ENCODE data around the gene RERG.
A peak's percentile ranks its signal among the peaks of the same experiment; 100 is the strongest.
"Not testable (repeated sequence)": the region's sequence is repeated elsewhere in the genome, so short reads cannot be mapped to it uniquely, and the experiment has no call there.

The RERG gene

DNA sequence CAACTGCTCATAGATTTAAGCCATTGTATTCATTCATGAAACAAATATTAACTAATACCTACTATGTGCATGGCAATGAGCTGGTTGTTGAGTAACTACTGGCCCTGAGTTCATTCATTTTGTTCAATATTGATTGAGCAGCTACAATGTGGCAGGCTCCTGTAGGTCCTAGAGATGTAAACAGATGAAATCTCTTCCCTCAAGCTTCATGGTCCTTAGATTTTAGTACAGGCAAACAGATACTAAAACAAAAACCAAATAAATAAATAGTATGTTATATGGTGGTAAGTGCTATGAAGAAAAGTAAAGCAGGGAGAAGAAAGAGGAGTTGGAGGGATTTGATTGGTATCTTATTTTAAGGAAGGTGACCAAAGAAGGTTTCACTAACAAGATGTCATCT lies 77.8 kb downstream of the RERG start:
- no peak for DNase-seq

DNA sequence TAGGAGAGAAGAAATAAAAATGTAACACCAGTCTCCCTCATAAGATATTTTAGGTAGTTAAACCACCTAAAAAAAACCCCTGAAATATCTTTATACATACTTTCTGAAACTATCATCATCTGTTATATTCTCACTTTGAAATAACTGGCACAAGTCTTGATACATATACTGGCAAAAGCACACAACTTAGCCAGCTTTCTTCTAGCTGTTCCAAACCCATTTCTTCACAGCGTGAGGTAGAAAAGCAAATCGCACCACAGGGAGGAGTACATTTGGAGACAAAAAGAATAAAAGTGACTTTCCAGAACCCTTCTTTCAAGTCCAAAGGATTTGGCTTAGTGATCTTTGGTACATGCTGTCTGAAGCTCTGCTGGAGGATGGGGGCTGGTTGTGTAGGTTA lies 78.5 kb downstream of the RERG start:
- DNase-seq = no peak

DNA sequence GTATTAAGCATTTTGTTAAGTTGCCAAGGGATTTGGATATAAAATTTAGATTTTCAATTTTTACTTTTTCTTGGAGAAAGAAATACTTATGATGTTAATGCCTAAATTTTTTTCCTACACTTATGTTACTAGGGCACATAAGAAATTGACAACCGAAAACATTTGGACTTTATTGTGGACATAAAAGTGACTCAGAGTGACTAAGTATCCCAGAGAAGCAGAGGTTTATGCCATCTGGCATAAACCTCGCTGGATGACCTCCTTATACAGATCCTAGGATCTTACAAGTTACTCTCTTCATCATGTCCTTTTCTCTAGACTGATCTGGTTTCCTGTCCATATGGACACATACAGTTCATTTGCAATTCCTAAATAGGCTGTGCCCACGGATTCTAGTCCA lies 89.8 kb downstream of the RERG start:
- DNase-seq = peak in 1 of 14 donors; percentile 2

DNA sequence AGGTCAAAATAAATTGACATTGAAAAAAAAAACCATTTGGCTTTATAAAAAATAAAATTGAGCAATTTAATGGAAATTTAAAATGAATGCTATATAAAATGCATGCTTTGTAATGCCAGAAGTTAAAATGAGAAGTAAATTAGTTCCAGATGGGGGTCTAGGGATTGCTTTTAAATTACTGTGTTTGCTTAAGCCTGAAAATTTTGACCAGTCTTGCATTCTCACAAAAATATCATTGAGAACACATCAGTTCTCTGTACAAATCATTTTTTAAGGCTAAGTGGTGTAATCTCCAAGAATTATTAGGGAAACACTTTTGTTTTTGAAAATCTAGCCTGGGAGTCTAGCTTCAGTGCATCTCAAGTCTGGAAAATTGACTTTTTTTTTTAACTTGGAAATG lies 90.7 kb downstream of the RERG start:
- no peak for DNase-seq

DNA sequence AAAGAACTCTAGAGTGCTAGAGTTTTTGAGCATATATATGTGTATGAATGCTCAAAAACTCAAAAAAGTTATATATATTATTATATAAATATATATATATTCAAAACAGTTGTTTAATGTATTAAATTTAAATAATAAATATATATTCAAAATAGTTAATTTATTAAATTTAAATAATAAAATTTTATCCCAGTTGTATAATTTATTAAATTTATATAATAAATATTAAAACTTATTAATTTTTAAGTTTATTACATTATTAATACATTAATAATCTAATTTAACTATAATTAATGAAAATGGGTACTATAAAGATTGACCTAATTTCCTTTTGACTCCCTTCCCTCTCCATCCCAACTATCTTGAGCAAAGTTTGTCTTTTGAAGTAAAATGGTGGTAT lies 97.8 kb downstream of the RERG start:
- no peak for DNase-seq

DNA sequence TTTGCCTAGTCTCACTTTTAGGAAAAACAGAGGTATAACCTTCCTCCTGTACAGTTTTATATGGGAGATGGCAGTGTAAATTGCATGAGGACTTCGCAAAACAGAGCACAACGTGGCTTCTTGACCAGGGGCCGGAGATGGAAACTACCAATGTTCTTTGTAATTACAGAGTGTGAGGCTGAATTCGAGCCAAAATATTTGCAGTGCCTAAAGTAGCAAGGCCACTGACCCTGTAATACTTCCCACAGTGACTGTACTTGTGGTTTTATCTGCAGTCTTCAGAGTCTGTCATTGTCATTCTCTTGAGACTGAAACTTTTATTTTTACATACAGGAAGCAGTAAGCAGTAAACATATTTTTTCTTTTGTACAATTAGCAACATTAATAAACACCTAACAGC lies 98.9 kb downstream of the RERG start:
- DNase-seq = no peak

DNA sequence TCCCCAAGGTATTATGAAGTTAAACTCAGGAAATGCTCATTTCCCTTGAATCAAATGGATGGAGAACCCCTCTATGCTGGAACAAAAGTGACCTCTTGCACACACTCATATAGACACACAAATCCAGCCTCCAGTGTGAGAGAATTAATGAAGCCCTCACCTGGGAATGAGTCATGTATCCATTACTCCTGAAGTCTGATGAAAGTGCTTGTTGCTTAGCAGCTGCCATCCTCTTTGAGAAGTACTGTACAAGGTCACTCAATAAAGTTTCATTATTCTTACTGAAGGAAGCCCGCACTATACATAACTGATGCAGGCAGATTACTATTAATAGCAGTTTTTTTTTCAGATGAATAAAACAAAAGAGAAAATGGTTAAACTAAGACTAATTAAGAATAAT lies 102.3 kb downstream of the RERG start:
- DNase-seq = no peak

DNA sequence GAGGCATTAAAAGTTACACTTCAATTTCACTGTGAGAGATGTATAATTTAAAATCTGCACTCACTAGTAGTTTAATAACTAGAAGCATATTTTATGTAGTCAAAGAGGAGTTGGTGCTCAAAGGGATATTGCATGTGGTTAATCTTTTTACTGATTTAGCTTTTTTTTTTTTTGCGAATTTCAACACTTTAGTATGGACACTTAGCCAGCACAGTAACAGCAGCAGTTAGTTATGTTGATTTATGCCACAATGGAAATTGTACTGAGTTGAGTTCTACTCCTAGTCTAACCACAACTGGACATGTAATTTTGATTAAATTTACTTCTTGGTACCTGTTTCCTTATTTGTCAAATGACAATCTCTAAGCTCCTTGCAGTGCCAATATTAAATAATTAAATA lies 104.2 kb downstream of the RERG start:
- no peak for DNase-seq

DNA sequence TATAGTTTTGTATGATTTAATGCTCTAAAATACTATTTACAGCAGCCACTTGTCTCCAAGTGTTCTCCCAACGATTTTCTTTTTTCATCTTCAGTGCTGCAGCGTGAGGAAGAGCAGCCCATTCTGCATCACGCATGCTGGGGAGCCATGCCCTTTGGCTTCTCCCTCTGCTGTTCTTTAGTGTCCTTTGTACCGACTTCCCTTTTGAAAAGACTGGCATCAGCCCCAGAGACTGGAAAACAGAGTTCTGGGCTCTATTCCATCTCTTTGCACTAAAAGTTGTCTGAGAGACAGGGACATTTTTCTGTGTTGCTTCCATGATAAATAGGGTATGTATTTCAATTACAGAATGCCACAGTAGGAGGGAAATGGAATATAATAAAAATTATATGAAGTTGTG lies 105.1 kb downstream of the RERG start:
- peak in 11 of 14 donors; percentile 24 to 51 (median 33) for DNase-seq

DNA sequence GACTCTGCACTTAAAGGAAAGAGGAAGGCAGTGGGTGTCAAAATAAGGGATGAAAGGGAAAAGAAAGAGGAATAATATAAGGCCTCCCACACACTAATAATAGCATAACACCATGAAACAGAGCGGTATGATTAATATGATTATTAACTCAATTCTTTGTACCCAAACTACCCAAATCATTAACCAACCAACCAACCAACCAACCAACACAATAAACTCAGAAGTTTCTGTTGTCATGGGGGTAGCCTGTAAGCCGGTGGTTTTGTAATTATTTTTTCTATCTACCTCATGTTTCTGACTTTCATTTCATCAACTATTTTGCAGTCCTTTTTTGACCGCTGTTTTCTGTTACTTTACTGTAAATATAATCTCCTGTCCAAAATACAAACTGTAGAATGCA lies 105.8 kb downstream of the RERG start:
- no peak for DNase-seq

DNA sequence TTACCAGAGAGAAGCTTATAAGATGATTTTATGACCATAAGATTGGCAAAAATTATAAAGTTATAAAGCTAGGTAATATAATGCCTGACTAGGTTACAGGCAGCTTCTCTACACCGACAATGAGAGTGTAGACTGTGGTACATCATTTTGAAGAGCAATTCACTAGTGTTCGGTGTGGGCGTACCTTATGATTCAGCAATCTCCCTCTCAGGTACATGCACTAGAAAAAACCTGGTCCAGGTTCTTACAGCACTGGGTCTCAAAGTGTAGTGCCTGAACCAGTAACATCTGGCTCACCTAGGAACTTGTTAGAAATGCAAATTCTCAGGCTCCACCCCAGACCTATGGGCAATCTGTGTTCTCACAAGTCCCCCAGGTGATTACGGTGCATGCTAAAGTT lies 106.7 kb downstream of the RERG start:
- no peak for DNase-seq

DNA sequence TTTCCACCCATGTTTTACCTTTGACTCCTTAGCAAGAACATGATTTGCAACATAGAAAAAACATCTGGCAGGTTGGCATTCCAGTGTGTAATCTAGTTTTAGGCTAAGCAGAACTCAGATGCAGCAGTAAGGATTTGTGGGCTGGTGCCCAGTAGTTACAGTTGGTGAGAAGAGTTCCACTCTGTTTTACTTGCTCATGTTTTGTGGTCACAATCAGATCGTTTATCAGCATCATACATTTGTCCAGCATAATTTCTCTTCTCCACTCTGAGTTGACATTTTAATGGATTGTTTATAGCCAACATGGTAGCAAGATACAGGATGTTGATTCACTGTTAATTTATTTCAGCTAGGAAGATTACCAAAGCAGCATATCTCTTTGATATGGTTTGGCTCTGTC lies 128.4 kb downstream of the RERG start:
- no peak for DNase-seq

DNA sequence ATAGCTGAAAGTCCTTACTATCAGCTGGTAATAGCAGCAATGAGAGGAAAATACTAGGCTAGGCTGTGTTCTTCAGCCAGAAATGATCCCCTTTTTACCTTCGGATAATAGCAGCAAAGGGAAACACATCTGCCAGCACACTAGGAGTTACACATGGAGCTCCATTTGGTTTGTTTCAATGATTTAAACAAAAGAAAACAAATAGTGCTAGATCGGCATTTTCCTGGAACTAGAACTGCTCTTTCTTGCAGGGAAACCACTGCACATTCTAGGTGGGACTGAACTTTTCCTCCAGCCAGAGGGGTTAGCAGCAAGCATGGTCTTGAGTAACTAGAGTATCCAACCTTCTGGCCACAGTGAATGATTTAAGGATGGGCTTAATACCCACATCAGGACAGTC lies 130.8 kb downstream of the RERG start:
- DNase-seq = no peak

DNA sequence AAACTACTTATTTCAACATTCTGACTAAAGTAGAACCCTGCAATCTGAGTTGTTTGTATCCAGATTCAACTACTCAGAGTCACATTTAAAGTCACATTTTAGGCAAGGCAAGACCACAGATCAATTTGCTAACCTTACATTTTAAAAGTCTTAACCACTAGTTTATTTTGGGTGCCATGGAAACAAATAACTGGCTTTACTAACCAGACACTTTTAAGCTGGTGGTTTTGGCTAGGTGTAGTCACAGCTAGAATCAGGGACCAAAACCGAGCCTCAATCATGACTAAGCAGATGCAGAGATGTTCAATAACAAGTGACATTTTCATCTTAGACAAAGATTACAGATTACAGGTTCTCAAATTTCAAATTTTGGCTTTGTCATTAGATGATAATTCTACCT lies 133.1 kb downstream of the RERG start:
- no peak for DNase-seq

DNA sequence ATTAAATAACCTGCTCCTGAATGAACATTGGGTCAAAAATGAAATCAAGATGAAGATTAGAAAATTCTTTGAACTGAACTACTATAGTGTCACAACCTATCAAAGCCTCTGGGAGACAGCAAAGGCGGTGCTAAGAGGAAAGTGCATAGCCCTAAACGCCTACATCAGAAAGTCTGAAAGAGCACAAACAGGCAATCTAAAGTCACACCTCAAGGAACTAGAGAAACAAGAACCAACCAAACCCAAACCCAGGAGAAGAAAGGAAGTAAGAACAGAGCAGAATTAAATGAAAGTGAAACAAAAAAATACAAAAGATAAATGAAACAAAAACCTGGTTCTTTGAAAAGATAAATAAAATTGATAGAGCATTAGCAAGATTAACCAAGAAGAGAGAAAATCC lies 143.5 kb downstream of the RERG start:
- DNase-seq = not testable (repeated sequence)

DNA sequence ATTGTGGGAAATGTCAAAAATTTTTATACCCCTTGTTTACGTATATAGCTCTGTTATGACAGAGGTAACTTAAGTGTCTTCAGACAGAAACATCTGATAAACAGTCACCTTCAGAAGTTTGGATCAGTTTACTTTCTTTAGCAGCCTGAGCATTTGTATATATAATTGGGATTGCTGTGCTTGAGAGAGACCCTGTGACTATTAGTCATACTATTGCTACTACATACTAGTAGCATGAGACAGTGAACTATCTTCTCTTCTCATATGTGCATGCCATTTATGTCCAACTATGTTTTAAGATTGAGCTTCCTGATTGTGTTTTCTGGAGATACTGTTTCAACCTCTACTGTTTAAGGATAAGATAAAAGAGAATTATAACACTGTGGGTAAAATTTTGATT lies 146.9 kb downstream of the RERG start:
- DNase-seq = no peak

DNA sequence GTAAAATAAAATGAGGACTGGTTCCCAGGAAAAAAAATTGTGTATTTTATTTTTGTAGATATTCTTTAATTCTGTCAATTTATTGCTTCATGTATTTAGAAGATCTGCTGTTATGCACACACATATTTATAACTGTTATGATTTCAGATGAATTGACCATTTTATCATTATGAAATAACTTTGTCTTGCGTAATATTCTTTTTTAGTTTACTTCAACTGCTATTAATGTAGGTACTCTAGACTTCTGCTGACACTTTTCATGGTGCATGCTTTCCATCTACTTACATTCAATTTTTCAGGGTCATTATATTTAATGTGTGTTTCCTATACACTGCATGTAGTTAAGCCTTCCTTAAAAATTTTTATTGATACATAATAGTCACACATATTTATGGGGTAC lies 162.1 kb downstream of the RERG start:
- DNase-seq = no peak

Data from C1 segment of cervical spinal cord (tissue), 14 donors.